ENCODE data around the gene APBB1IP.

- TF ChIP-seq TCF7L2 (IDR thresholded peaks at IDR 0.05; ENCODE audit: borderline replicate concordance, low read depth, low read length) (no peak), ZNF513 (tag by site-specific recombination; IDR thresholded peaks at IDR 0.05) (no peak), PRDM2 (tag by site-specific recombination; IDR thresholded peaks at IDR 0.05; ENCODE audit: borderline replicate concordance) (no peak), SP7 (tag by site-specific recombination; IDR thresholded peaks at IDR 0.05) (no peak), YY1 (tag by site-specific recombination; IDR thresholded peaks at IDR 0.05) (no peak), ZNF311 (tag by site-specific recombination; IDR thresholded peaks at IDR 0.05; ENCODE audit: borderline replicate concordance) (no peak), ZNF292 (tag by site-specific recombination; IDR thresholded peaks at IDR 0.05; ENCODE audit: borderline replicate concordance, low read depth) (no peak)
These were observed 53.1 kb downstream of the APBB1IP start for GRCh38 chr10:26491276-26491675.

Data from HEK293 (cell line).